ENCODE results near the gene EFCAB8.

DNA sequence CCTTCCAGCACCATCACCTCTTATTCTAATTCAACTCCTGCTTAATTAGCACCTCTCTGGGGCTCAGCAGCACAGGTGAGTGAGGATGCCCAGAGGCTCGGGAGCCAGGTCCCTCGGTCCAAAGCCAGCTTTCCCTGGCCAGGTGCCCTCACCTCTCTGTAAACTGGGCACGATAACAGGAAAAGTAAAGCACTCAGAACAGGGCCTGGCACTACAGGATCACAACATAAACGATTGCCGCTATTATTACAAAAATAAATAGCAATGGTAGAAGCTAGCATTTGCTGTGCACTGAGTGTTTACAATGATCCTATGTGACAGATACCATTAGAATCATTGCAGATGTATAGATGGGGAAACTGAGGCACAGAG, 151.4 kb downstream of the EFCAB8 start:
- TF ChIP-seq, protein P1, sequence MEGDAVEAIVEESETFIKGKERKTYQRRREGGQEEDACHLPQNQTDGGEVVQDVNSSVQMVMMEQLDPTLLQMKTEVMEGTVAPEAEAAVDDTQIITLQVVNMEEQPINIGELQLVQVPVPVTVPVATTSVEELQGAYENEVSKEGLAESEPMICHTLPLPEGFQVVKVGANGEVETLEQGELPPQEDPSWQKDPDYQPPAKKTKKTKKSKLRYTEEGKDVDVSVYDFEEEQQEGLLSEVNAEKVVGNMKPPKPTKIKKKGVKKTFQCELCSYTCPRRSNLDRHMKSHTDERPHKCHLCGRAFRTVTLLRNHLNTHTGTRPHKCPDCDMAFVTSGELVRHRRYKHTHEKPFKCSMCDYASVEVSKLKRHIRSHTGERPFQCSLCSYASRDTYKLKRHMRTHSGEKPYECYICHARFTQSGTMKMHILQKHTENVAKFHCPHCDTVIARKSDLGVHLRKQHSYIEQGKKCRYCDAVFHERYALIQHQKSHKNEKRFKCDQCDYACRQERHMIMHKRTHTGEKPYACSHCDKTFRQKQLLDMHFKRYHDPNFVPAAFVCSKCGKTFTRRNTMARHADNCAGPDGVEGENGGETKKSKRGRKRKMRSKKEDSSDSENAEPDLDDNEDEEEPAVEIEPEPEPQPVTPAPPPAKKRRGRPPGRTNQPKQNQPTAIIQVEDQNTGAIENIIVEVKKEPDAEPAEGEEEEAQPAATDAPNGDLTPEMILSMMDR (IDR thresholded peaks at IDR 0.05; ENCODE audit: poor library complexity), result no peak
- TF ChIP-seq EZH2 (IDR thresholded peaks at IDR 0.05; ENCODE audit: borderline replicate concordance), result no peak
